GOT3 (cell line): ENCODE results near the gene ZNF236.
"Not testable (repeated sequence)": the region's sequence is repeated elsewhere in the genome, so short reads cannot be mapped to it uniquely, and the experiment has no call there.

Experiments
- DNase-seq: peaks from one replicate; lab custom pipeline; 2025; ENCODE audit warnings: mixed read lengths; lab: John Stamatoyannopoulos, UW

The ZNF236 gene

GRCh38 chr18:76948345-76948744 lies 126.0 kb downstream of the ZNF236 start:
- DNase-seq = no peak

- DNase-seq = no peak
Measured at GRCh38 chr18:76951456-76952247, 129.3 kb downstream of the ZNF236 start.

- DNase-seq = no peak
Measured at GRCh38 chr18:76952747-76953146, 130.4 kb downstream of the ZNF236 start.

- no peak for DNase-seq
Measured at GRCh38 chr18:76953156-76953555, 130.8 kb downstream of the ZNF236 start.

- no peak for DNase-seq
Measured at GRCh38 chr18:76953583-76954233, 131.4 kb downstream of the ZNF236 start.

- no peak for DNase-seq
Measured at GRCh38 chr18:76955524-76956170, 133.3 kb downstream of the ZNF236 start.

GRCh38 chr18:76956648-76957047 lies 134.3 kb downstream of the ZNF236 start:
- no peak for DNase-seq

- DNase-seq = no peak
Measured at GRCh38 chr18:76957384-76958355, 135.3 kb downstream of the ZNF236 start.

GRCh38 chr18:76958692-76959341 lies 136.5 kb downstream of the ZNF236 start:
- DNase-seq = no peak

- DNase-seq = no peak
Measured at GRCh38 chr18:76959605-76960004, 137.2 kb downstream of the ZNF236 start.

GRCh38 chr18:76960528-76961035 lies 138.2 kb downstream of the ZNF236 start:
- DNase-seq = no peak

GRCh38 chr18:76962851-76963250 lies 140.5 kb downstream of the ZNF236 start:
- DNase-seq = no peak

GRCh38 chr18:76963936-76964335 lies 141.6 kb downstream of the ZNF236 start:
- DNase-seq = no peak

- not testable (repeated sequence) for DNase-seq
Measured at GRCh38 chr18:76965555-76966151, 143.3 kb downstream of the ZNF236 start.

GRCh38 chr18:76967299-76967698 lies 144.9 kb downstream of the ZNF236 start:
- DNase-seq = not testable (repeated sequence)

- DNase-seq = no peak
Measured at GRCh38 chr18:76967721-76968472, 145.5 kb downstream of the ZNF236 start.

GRCh38 chr18:76970770-76971559 lies 148.6 kb downstream of the ZNF236 start:
- no peak for DNase-seq

GRCh38 chr18:76972241-76972640 lies 149.9 kb downstream of the ZNF236 start:
- DNase-seq = no peak
